HG03378 (cell line): ENCODE data around the gene KCNC1.

Source experiments
- ATAC-seq: cut with Tn5 transposase; IDR thresholded peaks from one replicate; pipeline ENCODE4 v1.9.1; 2021; ENCODE audit warnings: mild to moderate bottlenecking, moderate library complexity; ENCODE audit not compliant: unreplicated experiment

Gene KCNC1

GRCh38 chr11:17751558-17751957 is 17.0 kb downstream of the KCNC1 start:
- ATAC-seq: no peak

- ATAC-seq: no peak
Measured at GRCh38 chr11:17752144-17752543, 17.6 kb downstream of the KCNC1 start.

GRCh38 chr11:17753153-17753552 is 18.6 kb downstream of the KCNC1 start:
- ATAC-seq: no peak

GRCh38 chr11:17753641-17754040 is 19.1 kb downstream of the KCNC1 start:
- no peak for ATAC-seq

- no peak for ATAC-seq
Measured at GRCh38 chr11:17755891-17756290, 21.3 kb downstream of the KCNC1 start.

GRCh38 chr11:17760102-17761029 is 25.8 kb downstream of the KCNC1 start:
- ATAC-seq: peak; percentile 60

GRCh38 chr11:17762309-17762974 is 27.9 kb downstream of the KCNC1 start:
- peak; percentile 68 for ATAC-seq

- ATAC-seq: no peak
Measured at GRCh38 chr11:17763244-17763643, 28.7 kb downstream of the KCNC1 start.

GRCh38 chr11:17763703-17764102 is 29.1 kb downstream of the KCNC1 start:
- no peak for ATAC-seq

GRCh38 chr11:17764446-17765218 is 30.1 kb downstream of the KCNC1 start:
- ATAC-seq: no peak

GRCh38 chr11:17765356-17766072 is 30.9 kb downstream of the KCNC1 start:
- ATAC-seq: no peak

GRCh38 chr11:17766073-17766359 is 31.4 kb downstream of the KCNC1 start:
- ATAC-seq: no peak

- ATAC-seq: no peak
Measured at GRCh38 chr11:17766590-17766989, 32.0 kb downstream of the KCNC1 start.

GRCh38 chr11:17767301-17767885 is 32.8 kb downstream of the KCNC1 start:
- no peak for ATAC-seq

- ATAC-seq: no peak
Measured at GRCh38 chr11:17767914-17768313, 33.3 kb downstream of the KCNC1 start.

GRCh38 chr11:17768547-17768946 is 34.0 kb downstream of the KCNC1 start:
- ATAC-seq: no peak

- no peak for ATAC-seq
Measured at GRCh38 chr11:17769218-17769617, 34.6 kb downstream of the KCNC1 start.

- ATAC-seq: no peak
Measured at GRCh38 chr11:17770048-17770652, 35.6 kb downstream of the KCNC1 start.

GRCh38 chr11:17770917-17771316 is 36.3 kb downstream of the KCNC1 start:
- ATAC-seq: no peak

- ATAC-seq: no peak
Measured at GRCh38 chr11:17771415-17771814, 36.8 kb downstream of the KCNC1 start.
